ENCODE measurements around the gene REM1. TPM values are rescaled to one million over a fixed set of nuclear protein-coding genes. Genes with fewer than 3 reads are reported as not detected.

Gene REM1
- total and polyA plus RNA-seq, 2 experiments from 2014 or later: not detected

DNA sequence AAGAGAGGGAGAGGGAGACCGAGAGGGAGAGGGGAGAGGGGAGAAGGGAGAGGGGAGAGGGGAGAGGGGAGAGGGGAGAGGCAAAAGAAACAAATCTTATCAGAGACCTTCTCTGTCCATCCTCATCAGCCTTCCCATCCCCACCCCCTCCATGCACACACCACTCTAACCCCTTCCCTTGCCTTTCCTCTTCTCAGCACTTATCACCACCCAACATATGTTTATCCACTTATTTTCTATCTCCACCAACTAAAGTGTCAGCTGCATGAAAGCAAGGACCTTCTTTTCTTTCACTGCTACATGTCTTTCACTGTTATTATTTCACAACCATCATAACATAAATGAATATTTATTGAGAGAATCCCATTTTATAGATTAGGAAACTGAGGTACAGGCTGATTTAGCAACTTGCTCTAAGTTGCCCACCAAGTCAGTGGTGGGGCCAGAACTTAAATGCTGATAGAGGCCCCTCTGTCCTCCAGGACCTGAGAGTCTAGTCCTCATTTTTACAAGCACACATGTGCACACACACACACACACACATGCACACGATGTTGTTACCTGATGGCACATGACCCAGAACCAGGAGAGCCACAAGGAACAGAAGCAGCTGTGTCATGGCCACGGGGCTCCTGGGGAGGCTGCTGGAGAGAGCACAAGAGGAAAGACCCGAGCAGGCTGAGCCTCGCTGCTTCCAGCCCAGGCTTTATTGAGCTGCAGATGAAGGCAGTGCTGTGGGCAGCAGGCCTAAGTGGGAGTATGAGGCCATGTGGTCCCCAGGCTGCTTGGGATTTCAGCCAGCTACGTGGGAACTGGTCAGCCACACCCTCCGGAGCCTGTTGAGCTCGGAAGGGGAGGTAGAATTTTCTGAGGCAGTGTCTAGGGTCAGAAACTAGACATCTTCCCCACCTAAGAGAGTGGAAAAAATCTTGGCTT lies 2.4 kb upstream of the REM1 start:
- Histone ChIP-seq H3K4me3 (no peak overlapping the region), H3K9me3 (ENCODE audit: low read depth) (no peaks in the 10 kb centered on the region), H3K27ac (no peak overlapping the region), H3K4me1 (ENCODE audit: low read depth) (no peaks in the 10 kb centered on the region), H3K27me3 (no peaks in the 10 kb centered on the region), H3K36me3 (no peaks in the 10 kb centered on the region)
- DNase-seq (ENCODE audit: low read depth in 1 of 2, low spot score in 1 of 2): peak in 1 of 2 donors; percentile 70
- TF ChIP-seq, protein P1, sequence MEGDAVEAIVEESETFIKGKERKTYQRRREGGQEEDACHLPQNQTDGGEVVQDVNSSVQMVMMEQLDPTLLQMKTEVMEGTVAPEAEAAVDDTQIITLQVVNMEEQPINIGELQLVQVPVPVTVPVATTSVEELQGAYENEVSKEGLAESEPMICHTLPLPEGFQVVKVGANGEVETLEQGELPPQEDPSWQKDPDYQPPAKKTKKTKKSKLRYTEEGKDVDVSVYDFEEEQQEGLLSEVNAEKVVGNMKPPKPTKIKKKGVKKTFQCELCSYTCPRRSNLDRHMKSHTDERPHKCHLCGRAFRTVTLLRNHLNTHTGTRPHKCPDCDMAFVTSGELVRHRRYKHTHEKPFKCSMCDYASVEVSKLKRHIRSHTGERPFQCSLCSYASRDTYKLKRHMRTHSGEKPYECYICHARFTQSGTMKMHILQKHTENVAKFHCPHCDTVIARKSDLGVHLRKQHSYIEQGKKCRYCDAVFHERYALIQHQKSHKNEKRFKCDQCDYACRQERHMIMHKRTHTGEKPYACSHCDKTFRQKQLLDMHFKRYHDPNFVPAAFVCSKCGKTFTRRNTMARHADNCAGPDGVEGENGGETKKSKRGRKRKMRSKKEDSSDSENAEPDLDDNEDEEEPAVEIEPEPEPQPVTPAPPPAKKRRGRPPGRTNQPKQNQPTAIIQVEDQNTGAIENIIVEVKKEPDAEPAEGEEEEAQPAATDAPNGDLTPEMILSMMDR (IDR thresholded peaks at IDR 0.05; ENCODE audit: low read depth, low read length): no peak

- Histone ChIP-seq H3K36me3 (no peaks in the 10 kb centered on the region), H3K9me3 (ENCODE audit: low read depth) (no peaks in the 10 kb centered on the region), H3K27ac (no peak overlapping the region), H3K4me3 (no peak overlapping the region), H3K27me3 (no peaks in the 10 kb centered on the region), H3K4me1 (ENCODE audit: low read depth) (no peaks in the 10 kb centered on the region)
- DNase-seq (ENCODE audit: low read depth in 1 of 2, low spot score in 1 of 2): peak in 1 of 2 donors; percentile 46
- TF ChIP-seq, protein P1 (IDR thresholded peaks at IDR 0.05; ENCODE audit: low read depth, low read length): no peak
These were observed 1.6 kb upstream of the REM1 start for GRCh38 chr20:31473331-31474096.

GRCh38 chr20:31474097-31474436 lies 1.0 kb upstream of the REM1 start:
- TF ChIP-seq, protein P1 (IDR thresholded peaks at IDR 0.05; ENCODE audit: low read depth, low read length): no peak
- DNase-seq (ENCODE audit: low read depth in 1 of 2, low spot score in 1 of 2): no peak
- Histone ChIP-seq H3K4me1 (ENCODE audit: low read depth) (no peaks in the 10 kb centered on the region), H3K36me3 (no peaks in the 10 kb centered on the region), H3K27ac (no peak overlapping the region), H3K9me3 (ENCODE audit: low read depth) (no peaks in the 10 kb centered on the region), H3K4me3 (no peak overlapping the region), H3K27me3 (no peaks in the 10 kb centered on the region)

GRCh38 chr20:31475472-31476293 lies 595 bp downstream of the REM1 start:
- no peaks in the 10 kb centered on the region for H3K27me3 ChIP-seq
- no peak overlapping the region for H3K27ac ChIP-seq
- no peak overlapping the region for H3K4me3 ChIP-seq
- DNase-seq (ENCODE audit: low read depth in 1 of 2, low spot score in 1 of 2): no peak
- no peaks in the 10 kb centered on the region for H3K9me3 ChIP-seq (ENCODE audit: low read depth)
- TF ChIP-seq, protein P1 (IDR thresholded peaks at IDR 0.05; ENCODE audit: low read depth, low read length): no peak
- H3K4me1 ChIP-seq (ENCODE audit: low read depth): no peaks in the 10 kb centered on the region
- no peaks in the 10 kb centered on the region for H3K36me3 ChIP-seq

DNA sequence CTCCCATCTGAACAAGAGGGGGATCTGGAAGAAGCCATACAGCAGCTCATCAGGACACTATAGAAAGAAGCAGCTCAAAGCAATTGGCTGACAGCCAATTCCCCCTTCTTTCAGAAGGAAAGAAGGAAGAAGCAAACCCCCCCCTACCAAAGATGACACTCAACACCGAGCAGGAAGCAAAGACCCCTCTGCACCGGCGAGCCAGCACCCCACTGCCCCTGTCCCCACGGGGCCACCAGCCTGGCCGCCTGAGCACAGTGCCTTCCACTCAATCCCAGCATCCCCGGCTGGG lies 1.2 kb downstream of the REM1 start:
- Histone ChIP-seq H3K27ac (no peak overlapping the region), H3K4me3 (no peak overlapping the region), H3K27me3 (no peaks in the 10 kb centered on the region), H3K4me1 (ENCODE audit: low read depth) (no peaks in the 10 kb centered on the region), H3K9me3 (ENCODE audit: low read depth) (no peaks in the 10 kb centered on the region), H3K36me3 (no peaks in the 10 kb centered on the region)
- no peak for DNase-seq (ENCODE audit: low read depth in 1 of 2, low spot score in 1 of 2)
- TF ChIP-seq, protein P1 (IDR thresholded peaks at IDR 0.05; ENCODE audit: low read depth, low read length): no peak

All from cardiac muscle cell (in vitro differentiated cells and primary cell).